Cardiac fibroblast (primary cell): ENCODE measurements around the gene INSIG2.

Experiments used
- DNase-seq, 2 donors: peaks; one replicate each; pipeline versions ENCODE4 v3.0.0 to v3.0.0-alpha.2; 2010; ENCODE audit warnings: low read depth in 2 of 2
- H3K4me3 ChIP-seq, 2 donors: replicated peaks in 1 of 2; 1 replicate in 1 of 2; 2 replicates in 1 of 2; pipeline ENCODE4 v1.5.1; 2011; ENCODE audit warnings: low read depth in 2 of 2, low read length in 2 of 2, mild to moderate bottlenecking in 2 of 2, moderate library complexity in 1 of 2
- CTCF ChIP-seq: IDR thresholded peaks from one replicate; pipeline ENCODE4 v1.5.1; 2011; ENCODE audit warnings: low read depth, mild to moderate bottlenecking, low read length, inconsistent platforms

Gene INSIG2

DNA sequence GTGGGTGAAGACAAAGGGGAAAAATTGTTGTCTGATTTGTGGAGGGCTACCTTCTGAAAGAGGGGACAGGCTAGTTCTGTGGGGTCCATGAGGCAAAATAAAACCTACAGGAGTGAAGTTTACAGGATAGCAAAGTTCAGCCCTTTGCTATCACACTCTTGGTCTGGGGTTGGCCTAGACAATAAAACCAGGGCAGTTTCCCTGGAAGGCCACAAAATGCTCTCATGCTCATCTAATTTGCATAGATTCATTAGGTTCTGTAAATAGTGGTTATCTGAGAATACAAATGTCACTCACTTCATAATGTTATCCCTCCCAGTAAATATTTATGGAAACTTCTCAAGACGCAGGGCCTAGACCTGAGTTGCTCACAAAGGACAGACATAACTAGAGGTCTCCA lies 63.6 kb downstream of the INSIG2 start:
- DNase-seq, result no peak
- no peak for TF ChIP-seq CTCF
- no peak overlapping the region for H3K4me3 ChIP-seq

GRCh38 chr2:118153433-118153832 lies 65.2 kb downstream of the INSIG2 start:
- no peak for TF ChIP-seq CTCF
- H3K4me3 ChIP-seq, result no peak overlapping the region
- DNase-seq, result no peak

DNA sequence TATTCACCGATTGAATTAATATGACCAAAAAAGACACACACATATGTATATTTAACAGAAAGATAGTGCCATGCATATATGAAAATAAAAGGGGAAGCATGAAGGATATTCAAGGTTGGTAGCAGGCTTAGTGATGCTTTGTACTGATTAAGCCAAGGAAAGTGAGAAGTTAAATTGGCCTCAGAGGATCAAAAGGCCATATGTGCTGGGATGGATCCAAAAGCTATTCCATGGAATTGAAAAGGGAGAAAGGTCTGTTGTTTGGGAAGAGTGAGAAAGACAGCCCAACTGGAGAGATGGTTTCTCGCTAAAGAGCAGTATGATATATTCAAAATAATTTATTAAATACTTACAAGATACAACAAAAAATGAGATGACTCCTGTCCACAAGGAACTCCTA lies 65.9 kb downstream of the INSIG2 start:
- no peak for DNase-seq
- no peak overlapping the region for H3K4me3 ChIP-seq
- no peak for TF ChIP-seq CTCF
